GM19438 (cell line): ENCODE measurements around the gene ZBTB16.

Experiments
- ATAC-seq: cut with Tn5 transposase; IDR thresholded peaks from one replicate; pipeline ENCODE4 v1.9.1; 2021; ENCODE audit warnings: low read depth; ENCODE audit not compliant: unreplicated experiment

ZBTB16 gene

GRCh38 chr11:114285599-114285998 is 226.1 kb downstream of the ZBTB16 start:
- no peak for ATAC-seq

GRCh38 chr11:114286229-114286628 is 226.7 kb downstream of the ZBTB16 start:
- no peak for ATAC-seq

- ATAC-seq: no peak
Observed at GRCh38 chr11:114287154-114287553, 227.6 kb downstream of the ZBTB16 start.

GRCh38 chr11:114288136-114288535 is 228.6 kb downstream of the ZBTB16 start:
- no peak for ATAC-seq

- no peak for ATAC-seq
Observed at GRCh38 chr11:114289779-114290178, 230.3 kb downstream of the ZBTB16 start.

- no peak for ATAC-seq
Observed at GRCh38 chr11:114290503-114291235, 231.2 kb downstream of the ZBTB16 start.

- no peak for ATAC-seq
Observed at GRCh38 chr11:114291381-114291780, 231.9 kb downstream of the ZBTB16 start.

GRCh38 chr11:114291842-114292680 is 232.6 kb downstream of the ZBTB16 start:
- no peak for ATAC-seq

GRCh38 chr11:114293201-114293711 is 233.7 kb downstream of the ZBTB16 start:
- no peak for ATAC-seq

GRCh38 chr11:114295676-114296604 is 236.4 kb downstream of the ZBTB16 start, which contains the start of gene NNMT:
Gene NNMT (plus strand): TSS chr11:114296399. CDS start chr11:114296557, 158 bp downstream.
- no peak for ATAC-seq

- ATAC-seq: no peak
Observed at GRCh38 chr11:114296605-114297372, 237.3 kb downstream of the ZBTB16 start.

GRCh38 chr11:114297806-114298709 is 238.5 kb downstream of the ZBTB16 start:
- ATAC-seq: no peak

GRCh38 chr11:114298710-114299109 is 239.2 kb downstream of the ZBTB16 start:
- ATAC-seq: no peak
